Measurements from ENCODE around the gene GPR17.

DNA sequence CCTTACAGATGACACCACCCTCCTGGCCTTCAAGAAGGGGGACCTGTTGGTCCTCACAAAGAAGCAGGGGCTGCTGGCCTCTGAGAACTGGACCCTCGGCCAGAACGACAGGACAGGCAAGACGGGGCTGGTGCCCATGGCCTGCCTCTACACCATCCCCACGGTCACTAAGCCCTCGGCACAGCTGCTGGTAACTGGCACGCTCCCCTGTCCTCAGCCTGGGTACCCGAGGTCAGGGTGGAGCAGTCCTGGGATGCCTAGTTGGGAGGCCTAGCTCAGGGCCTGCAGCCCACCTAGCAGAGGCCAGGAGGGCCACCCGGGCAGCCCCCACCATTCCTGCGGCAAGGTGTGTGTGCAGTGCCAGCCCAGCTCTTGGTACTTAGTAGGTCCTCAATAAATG lies 16.3 kb upstream of the GPR17 start:
- TF ChIP-seq CTCF (conservative IDR thresholded peaks at IDR 0.05 in 1 of 2, IDR thresholded peaks at IDR 0.05 in 1 of 2; ENCODE audit: extremely low read depth in 1 of 2, insufficient read depth in 1 of 2, low read depth in 1 of 2, low read length in 2 of 2) (no peak), EZH2 (IDR thresholded peaks at IDR 0.05; ENCODE audit: borderline replicate concordance, low read length) (no peak)
